B cell (primary cell): Measurements from ENCODE around the gene MLKL.

Experiments
- CTCF ChIP-seq: fragments of 200-600 bp; IDR thresholded peaks from one replicate; pipeline ENCODE4 v1.8.0; 2022; ENCODE audit warnings: antibody characterized with exemption, mild to moderate bottlenecking
- EZH2 ChIP-seq: IDR thresholded peaks from 2 replicates; pipeline ENCODE4 v1.6.1; 2012; ENCODE audit warnings: borderline replicate concordance, low read depth, mild to moderate bottlenecking, moderate library complexity, low read length; ENCODE audit not compliant: insufficient read depth, poor library complexity, severe bottlenecking

GRCh38 chr16:74659041-74659440 lies 41.6 kb downstream of the MLKL start:
- TF ChIP-seq CTCF (no peak), EZH2 (no peak)
